GM12878 (cell line): ENCODE measurements around the gene P2RX7. TPM values are rescaled to one million over a fixed set of nuclear protein-coding genes. Genes with fewer than 3 reads are reported as not detected.
"Not testable (repeated sequence)": the region's sequence is repeated elsewhere in the genome, so short reads cannot be mapped to it uniquely, and the experiment has no call there.

Experiments
- ATAC-seq: fragments of 200-7000 bp; cut with Tn5 transposase; 3 replicates; pipeline ENCODE4 v1.9.1; 2020; ENCODE audit warnings: mild to moderate bottlenecking, moderate library complexity
- BruUV-seq: library from RNA; stranded (reverse); fragments of 400-500 nt; replicated peaks from 2 replicates; lab custom pipeline; 2021; lab: Mats Ljungman, UMichigan
- CTCF ChIA-PET: fragments of 300-600 bp; sonication (Branson Sonifier 250); formaldehyde crosslinking; extraction: SDS; loops from one replicate; lab custom pipeline; 2021; ENCODE audit warnings: inconsistent platforms; lab: Yijun Ruan, JAX
- POLR2A ChIA-PET: fragments of 350-600 bp; formaldehyde crosslinking; extraction: SDS; loops from one replicate; lab custom pipeline; 2021; ENCODE audit warnings: inconsistent platforms; lab: Charles Lee
- RAD21 ChIA-PET: fragments of 300-600 bp; sonication (Branson Sonifier 250); formaldehyde crosslinking; loops from one replicate; lab custom pipeline; 2023; ENCODE audit warnings: antibody characterized with exemption; ENCODE audit not compliant: unreplicated experiment; lab: Charles Lee
- SMC1A ChIA-PET: fragments of 300-600 bp; sonication (Branson Sonifier 250); formaldehyde crosslinking; loops from one replicate; lab custom pipeline; 2023; ENCODE audit not compliant: unreplicated experiment, uncharacterized antibody; lab: Charles Lee
- DNase-seq: peaks from one replicate; pipeline ENCODE4 v3.0.0-alpha.2; 2011; ENCODE audit warnings: low read depth, low spot score
- FAIRE-seq: peaks from 3 replicates; lab custom pipeline; 2011; peaks lifted over from hg19 to GRCh38; lab: Jason Lieb, UNC
- H2AFZ ChIP-seq: 2 replicates; pipeline ENCODE4 v1.6.0; 2011; ENCODE audit warnings: low read depth, low read length, control low read depth; ENCODE audit not compliant: control insufficient read depth
- H3K27ac ChIP-seq: 2 replicates; pipeline ENCODE4 v1.5.1; 2011; ENCODE audit warnings: control low read depth; ENCODE audit not compliant: control insufficient read depth, insufficient read depth
- H3K27me3 ChIP-seq, 2 experiments: replicated peaks in 1 of 2; 2 replicates each; pipeline versions ENCODE4 v1.6.0 to v1.6.1; 2011; ENCODE audit warnings: low read length in 1 of 2; ENCODE audit not compliant: control insufficient read depth in 2 of 2, insufficient read depth in 2 of 2
- H3K36me3 ChIP-seq, 2 experiments: 2 replicates each; pipeline ENCODE4 v1.5.1; 2011; ENCODE audit warnings: low read length in 1 of 2; ENCODE audit not compliant: control insufficient read depth in 2 of 2, insufficient read depth in 2 of 2
- H3K4me1 ChIP-seq: 2 replicates; pipeline ENCODE4 v1.6.1; 2011; ENCODE audit warnings: mild to moderate bottlenecking, low read length, moderate library complexity, mixed read lengths; ENCODE audit not compliant: control insufficient read depth, insufficient read depth
- H3K4me2 ChIP-seq: 2 replicates; pipeline ENCODE4 v1.6.0; 2011; ENCODE audit warnings: control low read depth; ENCODE audit not compliant: control insufficient read depth, insufficient read depth
- H3K4me3 ChIP-seq: fragments of 200-600 bp; sonication (generic); 2 replicates; pipeline ENCODE4 v1.5.1; 2016
- H3K79me2 ChIP-seq: 2 replicates; pipeline ENCODE4 v1.6.0; 2011; ENCODE audit warnings: low read length; ENCODE audit not compliant: control insufficient read depth, insufficient read depth
- H3K9ac ChIP-seq: 2 replicates; pipeline ENCODE4 v1.8.0; 2011; ENCODE audit warnings: low read length, control low read depth, mixed read lengths; ENCODE audit not compliant: control insufficient read depth, insufficient read depth
- H3K9me3 ChIP-seq: replicated peaks from 3 replicates; pipeline ENCODE4 v1.5.1; 2011; ENCODE audit warnings: mild to moderate bottlenecking, low read length; ENCODE audit not compliant: control insufficient read depth, insufficient read depth
- H4K20me1 ChIP-seq: 2 replicates; pipeline ENCODE4 v1.6.0; 2011; ENCODE audit not compliant: control insufficient read depth, insufficient read depth
- PAX8 ChIP-seq: fragments of 450-650 bp; IDR thresholded peaks from 2 replicates; pipeline ENCODE4 v1.6.1; 2017; ENCODE audit warnings: mild to moderate bottlenecking, moderate library complexity
- SMARCA5 ChIP-seq: fragments of 450-650 bp; IDR thresholded peaks from 2 replicates; pipeline ENCODE4 v1.6.1; 2017; ENCODE audit warnings: mild to moderate bottlenecking
- WGBS: methylation state at CpG from one replicate; pipeline ENCODE4 v1.1.6; 2016; ENCODE audit warnings: low lambda C conversion rate; ENCODE audit not compliant: insufficient replicate concordance, insufficient coverage; ENCODE audit errors: missing lambda C conversion rate; 5-methylcytosine and 5-hydroxymethylcytosine counted together
- in situ Hi-C: fragments of 300-500 bp; cut with MboI; formaldehyde crosslinking; loops from 9 replicates; pipeline ENCODE4 v1.14.3; 2018; ENCODE audit warnings: mixed read lengths
- intact Hi-C: fragments of 100-400 bp; cut with micrococcal nuclease; formaldehyde crosslinking; loops from one replicate; pipeline ENCODE4 v1.14.2; 2022; ENCODE audit not compliant: unreplicated experiment
- polyA plus RNA-seq, 11 experiments: library from polyadenylated mRNA; depleted of rRNA in 4 of 11; unstranded in 6 of 11; stranded (reverse) in 5 of 11; fragments of >200 nt; fragmentation: Nextera tagmentation in 4 of 11; fragmentation: Illumina TruSeq in 1 of 11; extraction: Ambion mirVana in 4 of 11; extraction: Trizol in 1 of 11; gene quantifications; 1 replicate in 1 of 11; 2 replicates in 10 of 11; pipeline versions ENCODE4 v1.2.1 to v1.2.3, GENCODE V29; 2011 to 2016; ENCODE audit warnings: inconsistent platforms in 2 of 11, missing spikeins in 2 of 11, low read depth in 1 of 11
- total RNA-seq, 4 experiments: library from RNA; depleted of rRNA in 3 of 4; stranded (reverse); fragments of >200 nt in 3 of 4; fragmentation: Illumina TruSeq in 1 of 4; extraction: Trizol in 1 of 4; gene quantifications; 2 replicates each; pipeline versions ENCODE4 v1.2.1 to v1.2.3, GENCODE V29; 2013 to 2021

P2RX7 gene
- total and polyA plus RNA-seq, 10 of the 15 experiments (the other 5 are each of a cell fraction or from before 2014, with no cell fraction given) = 0.74 to 2.6 (median 1.5) TPM

DNA sequence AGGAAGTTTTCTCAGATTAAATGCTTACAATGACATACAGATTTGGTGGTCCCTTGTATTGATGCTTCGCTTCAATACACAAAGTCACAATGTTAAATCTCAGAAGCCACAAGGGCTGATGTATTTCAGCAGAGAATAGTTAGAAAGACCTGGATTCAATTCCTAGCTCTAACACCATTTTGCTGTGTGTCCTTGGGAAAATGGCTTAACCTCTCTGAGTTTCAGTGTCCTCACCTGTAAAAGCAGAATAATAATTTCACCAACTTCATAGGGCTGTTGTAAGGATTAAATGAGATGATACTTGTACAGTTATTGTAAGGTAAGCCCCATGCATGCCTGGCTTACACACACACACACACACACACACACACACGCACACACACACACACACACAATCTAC, 30.3 kb downstream of the P2RX7 start:
- ChIA-PET CTCF (interaction anchor here (1.7 kb wide), 1 partner anchor 10 kb away, joined by 3 read pairs; no protein-coding TSS in a partner anchor), SMC1A (interaction anchor here (0.6 kb wide), 1 partner anchor 334 kb away, joined by 3 read pairs; no protein-coding TSS in a partner anchor), RAD21 (no interaction called here), POLR2A (no interaction called here)
- Histone ChIP-seq H3K4me3 (no peak overlapping the region), H3K4me2 (no peak overlapping the region), H3K27ac (no peak overlapping the region), H3K9ac (no peak overlapping the region), H2AFZ (no peak overlapping the region), H3K79me2 (no peaks in the 10 kb centered on the region), H3K27me3 (no peaks in the 10 kb centered on the region), H3K4me1 (peaks cover 3% of the 10 kb centered on the region; the same call in 1 of the 2 replicates), H3K9me3 (peaks cover 3% of the 10 kb centered on the region; the same call in 2 of the 3 replicates), H4K20me1 (no peaks in the 10 kb centered on the region), H3K36me3 (no peaks in the 10 kb centered on the region; a peak in 1 of 4 replicates)
- DNase-seq (no peak), FAIRE-seq (no peak), ATAC-seq (no peak)
- WGBS = 37% methylated on average over 2 of the region's 2 CpGs
- TF ChIP-seq PAX8 (no peak), SMARCA5 (0 out of 2 replicates have a peak, but pooled peaks have one; percentile 21)
- in situ Hi-C loops = no loop called here
- BruUV-seq = no TSS peak
- intact Hi-C loops = no loop called here

DNA sequence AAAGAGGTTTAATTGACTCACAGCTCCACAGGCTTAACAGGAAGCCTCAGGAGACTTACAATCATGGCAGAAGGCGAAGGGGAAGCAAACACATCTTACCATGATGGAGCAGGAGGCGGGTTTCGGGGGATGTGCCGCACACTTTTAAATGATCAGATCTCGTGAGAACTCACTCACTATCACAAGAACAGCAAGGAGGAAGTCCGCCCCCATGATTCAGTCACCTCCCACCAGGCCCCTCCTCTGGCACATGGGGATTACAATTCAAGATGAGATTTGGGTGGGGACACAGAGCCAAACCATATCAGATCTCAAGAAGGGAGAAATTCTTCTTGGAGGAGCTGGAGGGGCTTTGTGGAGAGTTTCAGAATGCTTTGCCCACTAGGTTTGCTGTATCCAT, 32.2 kb downstream of the P2RX7 start:
- H3K36me3 ChIP-seq, H3K4me3 ChIP-seq, H2AFZ ChIP-seq, H3K27me3 ChIP-seq, FAIRE-seq, CTCF ChIA-PET, intact Hi-C loops, DNase-seq, SMC1A ChIA-PET, BruUV-seq, H3K27ac ChIP-seq, H3K4me2 ChIP-seq, H3K79me2 ChIP-seq, ATAC-seq, H3K9ac ChIP-seq, H4K20me1 ChIP-seq, in situ Hi-C loops, RAD21 ChIA-PET, H3K9me3 ChIP-seq, H3K4me1 ChIP-seq, POLR2A ChIA-PET: not testable (repeated sequence)
- WGBS = 78% methylated on average over 6 of the region's 6 CpGs
